Inflammatory macrophage (primary cell): ENCODE results near the gene EEF2K.

Experiments used
- DNase-seq, 2 donors: peaks; one replicate each; pipeline ENCODE4 v3.0.0-alpha.2; 2020 to 2022

Gene EEF2K

DNA sequence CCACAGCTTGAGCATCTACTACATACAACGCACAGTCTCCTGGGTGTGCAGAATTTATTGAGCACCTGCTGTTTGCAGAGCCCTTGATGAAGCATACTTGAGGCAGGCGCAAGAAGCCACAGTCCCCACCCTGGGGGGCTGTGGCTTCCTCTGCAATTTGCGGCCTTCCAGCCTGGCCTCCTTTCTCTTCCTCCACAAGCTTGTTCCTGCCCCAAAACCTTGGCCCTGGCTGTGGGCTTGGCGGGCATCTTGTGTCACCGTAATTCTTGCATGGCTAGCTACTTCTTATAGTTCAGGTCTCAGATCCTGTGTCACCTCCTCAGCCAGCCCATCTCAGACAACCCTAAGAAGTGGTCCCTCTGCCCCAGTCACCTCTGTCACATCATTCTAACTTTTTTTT, 47.2 kb downstream of the EEF2K start:
- no peak for DNase-seq

- peak in 1 of 2 donors; percentile 1 for DNase-seq
Measured at GRCh38 chr16:22255335-22255734, 49.3 kb downstream of the EEF2K start.

DNA sequence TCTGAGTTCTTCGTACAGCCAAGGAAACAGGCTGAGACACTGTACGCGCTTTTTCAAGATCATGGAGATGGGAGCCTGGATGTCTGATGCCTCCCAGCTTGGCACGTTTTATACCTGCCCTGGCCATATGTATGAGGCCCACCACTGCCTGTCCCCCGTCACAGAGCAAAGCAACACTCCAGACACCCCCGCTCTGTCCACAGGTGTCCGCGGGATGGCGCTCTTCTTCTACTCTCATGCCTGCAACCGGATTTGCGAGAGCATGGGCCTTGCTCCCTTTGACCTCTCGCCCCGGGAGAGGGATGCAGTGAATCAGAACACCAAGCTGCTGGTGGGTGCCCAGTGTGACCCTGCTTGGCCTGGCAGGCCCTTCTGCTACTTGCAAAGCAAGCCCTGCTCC, 51.4 kb downstream of the EEF2K start:
- DNase-seq, result no peak

DNA sequence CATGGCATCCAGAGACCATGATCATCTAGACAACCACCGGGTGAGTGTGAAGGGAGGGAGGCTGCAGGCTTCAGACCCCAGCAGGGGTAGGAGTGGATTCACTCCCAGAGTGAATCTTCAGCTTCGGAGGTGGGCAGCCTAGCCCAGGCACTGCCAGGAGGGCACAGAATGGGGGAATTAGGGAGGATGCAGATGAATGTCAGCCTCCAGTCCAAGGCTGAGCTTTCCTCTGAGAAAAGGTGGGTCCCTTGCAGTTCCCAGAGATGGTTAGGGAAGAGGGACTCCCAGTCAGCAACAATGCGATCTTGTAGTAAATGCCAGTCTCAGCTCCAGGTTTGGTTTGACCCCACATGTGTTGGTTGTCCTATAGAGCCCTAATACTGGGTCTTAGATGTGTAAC, 54.4 kb downstream of the EEF2K start:
- DNase-seq, result no peak

DNA sequence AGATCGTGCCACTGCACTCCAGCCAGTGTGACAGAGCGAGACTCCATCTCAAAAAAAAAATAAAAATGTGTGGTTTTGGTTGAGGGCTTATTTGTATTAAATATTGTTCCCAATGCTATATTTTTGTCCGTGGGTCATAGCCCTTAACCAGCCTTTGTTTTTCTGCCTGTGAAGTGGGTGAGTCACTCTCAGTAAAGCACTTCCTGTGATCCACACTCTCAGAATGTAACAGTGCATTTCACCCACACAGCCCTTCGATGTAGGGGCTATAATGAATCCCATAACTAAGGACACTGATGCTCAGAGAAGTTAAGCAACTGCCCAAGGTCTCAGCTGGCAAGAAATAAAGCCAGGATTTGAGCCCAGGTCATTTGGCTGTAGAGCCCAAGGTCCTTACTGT, 56.4 kb downstream of the EEF2K start:
- DNase-seq, result no peak

GRCh38 chr16:22264786-22265185, 58.7 kb downstream of the EEF2K start:
- no peak for DNase-seq

- no peak for DNase-seq
Measured at GRCh38 chr16:22265351-22265750, 59.3 kb downstream of the EEF2K start.

GRCh38 chr16:22266546-22266945, 60.5 kb downstream of the EEF2K start:
- no peak for DNase-seq

DNA sequence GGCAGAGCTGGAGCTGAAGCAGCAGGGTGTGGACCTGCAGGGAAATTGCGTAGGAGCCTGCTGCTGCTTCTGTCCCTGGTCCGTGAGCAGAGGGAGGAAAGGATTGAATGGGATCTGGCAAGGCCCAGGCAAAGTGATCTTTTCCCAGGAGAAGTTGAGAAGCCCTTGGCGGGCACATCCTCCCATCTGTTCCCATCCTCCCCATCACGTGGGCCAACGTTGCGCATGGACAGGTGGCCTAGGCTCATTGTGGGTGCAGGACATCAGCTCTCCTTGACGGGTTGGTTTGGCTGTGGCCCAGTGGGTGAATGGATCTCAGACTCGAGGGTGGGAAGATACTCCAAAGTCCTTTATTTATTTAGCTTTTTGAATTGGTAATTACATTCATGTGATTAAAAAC, 61.7 kb downstream of the EEF2K start:
- no peak for DNase-seq

GRCh38 chr16:22270525-22270924, 64.4 kb downstream of the EEF2K start:
- DNase-seq, result peak; percentile 6 to 34

GRCh38 chr16:22272870-22273650, 67.0 kb downstream of the EEF2K start:
- DNase-seq, result no peak

DNA sequence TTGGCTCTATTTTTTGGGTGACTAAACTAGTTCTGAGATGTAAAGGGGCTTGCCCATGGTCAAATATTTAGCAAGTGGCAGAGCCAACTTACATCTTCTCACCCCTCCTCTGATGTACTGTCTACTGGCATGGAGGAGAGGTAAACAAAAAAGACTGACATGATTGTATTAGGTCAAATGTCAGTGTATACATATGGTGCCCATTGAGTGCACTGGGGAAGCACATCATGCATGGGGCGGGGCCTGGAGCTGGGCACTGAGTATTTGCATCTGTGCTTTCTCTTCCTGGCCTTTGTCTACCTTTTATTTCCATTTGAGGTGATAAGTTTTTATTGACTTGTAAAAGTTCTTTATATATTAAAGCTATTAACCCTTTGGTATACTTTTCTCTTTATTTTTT, 68.8 kb downstream of the EEF2K start:
- no peak for DNase-seq

- DNase-seq, result no peak
Measured at GRCh38 chr16:22278441-22279230, 72.6 kb downstream of the EEF2K start.

DNA sequence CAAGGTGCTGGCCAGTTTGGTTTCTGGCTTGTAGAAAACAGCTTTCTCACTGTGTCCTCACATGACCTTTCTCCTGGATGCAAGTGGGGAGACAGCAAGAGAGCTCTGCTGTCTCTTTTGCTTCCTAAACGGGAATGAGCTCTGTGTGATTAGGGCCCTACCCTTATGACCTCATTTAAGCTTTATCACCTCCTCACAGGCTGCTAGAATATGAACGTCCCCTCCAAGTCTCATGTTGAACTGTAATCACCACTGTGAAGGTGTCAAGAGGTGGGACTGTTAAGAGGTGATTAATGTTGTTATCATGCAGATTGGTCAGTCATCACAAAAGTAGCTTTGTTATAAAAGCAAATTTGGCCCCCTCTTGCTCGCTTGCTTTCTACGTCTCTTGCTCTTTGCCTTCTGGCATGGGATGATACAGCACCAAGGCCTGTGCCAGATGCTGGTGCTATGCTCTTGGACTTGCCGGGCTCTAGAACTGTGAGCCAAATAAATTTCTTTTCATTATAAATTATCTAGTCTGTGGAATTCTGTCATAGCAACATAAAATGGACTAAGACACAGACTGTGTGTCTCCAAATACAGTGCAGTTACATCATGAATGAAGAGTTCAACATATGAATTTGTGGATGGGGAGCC, 76.3 kb downstream of the EEF2K start:
- no peak for DNase-seq

DNA sequence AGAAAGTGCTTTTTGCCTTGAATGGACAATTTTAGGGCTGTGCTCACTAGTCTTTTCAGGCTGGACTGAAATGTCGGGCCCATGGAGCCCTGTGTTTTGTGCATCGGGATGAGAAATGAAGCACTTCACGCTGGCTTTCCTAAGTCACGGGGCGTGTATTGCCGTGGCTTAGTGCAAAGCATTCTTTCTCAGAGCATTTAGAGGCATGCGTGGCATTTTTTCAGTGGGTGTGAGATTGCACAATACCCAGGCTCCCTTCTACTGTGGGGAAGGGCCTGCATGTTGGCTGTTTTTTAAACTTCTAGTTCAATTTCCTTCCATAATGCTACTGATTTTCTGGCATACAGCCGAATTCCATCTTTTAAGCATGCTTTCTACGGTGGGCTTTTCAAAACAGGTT, 78.6 kb downstream of the EEF2K start:
- DNase-seq, result no peak

DNA sequence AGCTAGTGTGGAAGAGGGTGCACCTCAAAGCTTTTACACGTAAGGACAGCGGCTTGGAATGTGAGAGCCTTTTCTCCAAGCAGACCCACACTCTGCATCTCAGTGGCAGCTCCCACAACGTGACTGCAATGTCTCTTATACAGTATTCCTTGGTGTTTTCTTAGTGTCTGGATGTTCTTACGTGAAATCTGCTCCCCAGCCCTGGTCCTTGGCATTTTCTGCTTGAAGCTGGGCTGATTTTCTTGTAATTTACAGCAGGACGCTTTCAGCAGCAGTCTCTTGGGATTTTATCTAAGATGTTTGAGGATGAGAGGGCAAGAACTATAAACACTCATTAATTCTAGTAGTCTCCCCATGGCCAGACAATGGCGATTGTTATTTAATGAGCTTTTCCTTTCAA, 79.0 kb downstream of the EEF2K start:
- no peak for DNase-seq

- no peak for DNase-seq
Measured at GRCh38 chr16:22291020-22291419, 84.9 kb downstream of the EEF2K start.

DNA sequence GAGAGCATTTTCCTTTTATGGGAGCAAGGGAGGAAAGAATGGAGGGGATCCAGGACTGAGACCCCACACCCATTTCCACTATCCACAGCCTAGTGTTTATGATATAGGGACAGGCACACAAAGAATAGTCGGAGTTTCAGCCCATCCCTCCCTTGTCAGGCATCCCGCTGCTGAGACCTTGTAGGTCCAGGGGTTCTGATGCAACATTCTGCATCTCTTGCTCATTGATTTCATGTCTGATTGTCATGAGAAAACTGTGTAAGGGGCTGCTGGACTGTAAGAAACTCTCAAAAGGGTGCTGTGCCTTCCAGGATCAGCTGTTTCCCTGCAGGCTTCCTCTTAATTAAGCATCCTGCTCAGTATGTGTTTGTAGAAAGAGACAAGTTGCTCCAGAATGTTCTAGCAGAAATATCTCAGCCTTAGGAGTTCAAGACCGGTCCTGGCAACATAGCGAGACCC, 85.8 kb downstream of the EEF2K start:
- no peak for DNase-seq

- no peak for DNase-seq
Measured at GRCh38 chr16:22292320-22292719, 86.2 kb downstream of the EEF2K start.

DNA sequence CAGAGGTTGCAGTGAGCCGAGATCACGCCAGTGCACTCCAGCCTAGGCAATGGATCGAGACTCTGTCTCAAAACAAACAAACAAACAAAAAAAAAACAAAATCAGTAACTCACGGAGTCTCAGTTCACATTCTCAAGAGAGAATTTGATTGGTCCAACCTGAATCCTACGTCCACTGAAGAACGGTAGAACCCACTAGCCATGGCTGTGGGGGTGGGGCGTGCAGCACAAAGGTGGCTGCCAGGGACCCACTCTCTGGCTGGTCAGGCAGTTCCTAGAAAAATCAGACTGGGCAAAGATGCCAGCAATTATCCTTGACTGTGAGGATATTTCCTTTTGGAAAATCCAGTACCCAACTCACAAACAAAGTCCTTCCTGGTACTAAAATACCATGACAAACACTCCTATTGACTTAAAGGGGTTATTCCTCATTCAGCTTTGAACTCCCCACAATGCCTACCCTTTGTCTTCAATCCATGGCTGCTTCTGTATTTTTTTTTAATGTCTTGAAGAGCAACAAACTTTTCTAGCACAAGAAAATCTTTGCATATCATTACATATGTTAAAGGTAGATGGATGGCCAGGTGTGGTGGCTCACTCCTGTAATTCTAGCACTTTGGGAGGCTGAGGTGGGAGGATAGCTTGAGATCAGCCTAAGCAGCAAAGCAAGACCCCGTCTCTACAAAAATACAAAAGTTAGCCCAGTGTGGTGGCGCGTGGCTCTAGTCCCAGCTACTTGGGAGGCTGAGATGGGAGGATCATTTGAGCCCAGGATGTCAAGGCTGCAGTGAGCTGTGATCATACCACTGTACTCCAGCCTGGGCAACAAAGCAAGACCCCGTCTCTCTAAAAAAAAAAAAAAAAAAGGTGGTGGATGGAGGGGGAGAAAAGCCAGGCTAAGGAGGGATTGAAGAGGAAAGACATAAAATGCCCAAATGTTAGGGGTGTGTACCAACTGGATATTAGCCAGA, 87.3 kb downstream of the EEF2K start:
- no peak for DNase-seq

- DNase-seq, result no peak
Measured at GRCh38 chr16:22296225-22297113, 90.4 kb downstream of the EEF2K start.
